Neural progenitor cell (in vitro differentiated cells): ENCODE measurements around the gene GDF2. TPM values are rescaled to one million over a fixed set of nuclear protein-coding genes. Genes with fewer than 3 reads are reported as not detected.

Source experiments
- DNase-seq: peaks from one replicate; pipeline ENCODE4 v3.0.0-alpha.2; 2016; ENCODE audit warnings: low spot score
- H2AFZ ChIP-seq: fragments of 200-600 bp; sonication (generic); replicated peaks from 2 replicates; pipeline ENCODE4 v1.6.1; 2016; ENCODE audit warnings: antibody characterized with exemption
- H3F3A ChIP-seq: fragments of 200-600 bp; sonication (generic); 2 replicates; pipeline ENCODE4 v1.6.1; 2016; ENCODE audit warnings: antibody characterized with exemption, low read depth
- H3K27ac ChIP-seq: fragments of 200-600 bp; sonication (generic); 2 replicates; pipeline ENCODE4 v1.5.1; 2016; ENCODE audit warnings: mild to moderate bottlenecking
- H3K27me3 ChIP-seq: fragments of 200-600 bp; sonication (generic); 2 replicates; pipeline ENCODE4 v1.6.1; 2016; ENCODE audit warnings: mild to moderate bottlenecking, moderate library complexity
- H3K36me3 ChIP-seq: fragments of 200-600 bp; sonication (generic); 2 replicates; pipeline ENCODE4 v1.5.1; 2016
- H3K4me1 ChIP-seq: fragments of 200-600 bp; sonication (generic); 2 replicates; pipeline ENCODE4 v1.6.1; 2016; ENCODE audit warnings: mixed run types
- H3K4me2 ChIP-seq: fragments of 200-600 bp; sonication (generic); 2 replicates; pipeline ENCODE4 v1.6.1; 2016
- H3K4me3 ChIP-seq: fragments of 200-600 bp; sonication (generic); 2 replicates; pipeline ENCODE4 v1.5.1; 2016
- H3K79me2 ChIP-seq: fragments of 200-600 bp; sonication (generic); 2 replicates; pipeline ENCODE4 v1.6.1; 2016; ENCODE audit warnings: low read depth
- H3K9ac ChIP-seq: fragments of 200-600 bp; sonication (generic); 2 replicates; pipeline ENCODE4 v1.6.1; 2016
- H3K9me3 ChIP-seq: fragments of 200-600 bp; sonication (generic); 2 replicates; pipeline ENCODE4 v1.5.1; 2016; ENCODE audit warnings: low read depth
- H4K20me1 ChIP-seq: fragments of 200-600 bp; sonication (generic); 2 replicates; pipeline ENCODE4 v1.6.1; 2016; ENCODE audit warnings: low read depth
- H3K27ac Mint-ChIP-seq: 3 replicates; pipeline ENCODE4 v1.8.0; 2021; ENCODE audit warnings: mixed read lengths
- H3K27me3 Mint-ChIP-seq: 2 replicates; pipeline ENCODE4 v1.8.0; 2022; ENCODE audit warnings: low read depth, mild to moderate bottlenecking, inconsistent platforms, moderate library complexity, mixed read lengths; ENCODE audit not compliant: insufficient read depth
- H3K36me3 Mint-ChIP-seq: 3 replicates; pipeline ENCODE4 v1.8.0; 2021; ENCODE audit warnings: mixed read lengths
- H3K4me1 Mint-ChIP-seq: 3 replicates; pipeline ENCODE4 v1.8.0; 2021; ENCODE audit warnings: mixed read lengths
- H3K4me3 Mint-ChIP-seq: 3 replicates; pipeline ENCODE4 v1.8.0; 2021; ENCODE audit warnings: mild to moderate bottlenecking, moderate library complexity, mixed read lengths
- H3K9me3 Mint-ChIP-seq: 3 replicates; pipeline ENCODE4 v1.8.0; 2020; ENCODE audit warnings: mixed read lengths
- EZH2 ChIP-seq: fragments of 200-600 bp; sonication (generic); IDR thresholded peaks from 2 replicates; pipeline ENCODE4 v1.6.1; 2017; ENCODE audit warnings: antibody characterized with exemption, mild to moderate bottlenecking, moderate library complexity
- EZH2phosphoT487 ChIP-seq: fragments of 200-600 bp; sonication (generic); IDR thresholded peaks from 2 replicates; pipeline ENCODE4 v1.6.1; 2017; ENCODE audit warnings: antibody characterized with exemption
- total RNA-seq: library from RNA; depleted of rRNA; stranded (reverse); fragments of >200 nt; gene quantifications from 2 replicates; pipeline ENCODE4 v1.2.3, GENCODE V29; 2015; ENCODE audit warnings: low replicate concordance
- TF ChIP-seq, protein P1 (sequence below): fragments of 200-600 bp; sonication (generic); IDR thresholded peaks from 2 replicates; pipeline ENCODE4 v1.5.1; 2017; ENCODE audit warnings: antibody characterized with exemption, mild to moderate bottlenecking

The GDF2 gene
- total RNA-seq, 1 donor from 2014 or later: not detected

DNA sequence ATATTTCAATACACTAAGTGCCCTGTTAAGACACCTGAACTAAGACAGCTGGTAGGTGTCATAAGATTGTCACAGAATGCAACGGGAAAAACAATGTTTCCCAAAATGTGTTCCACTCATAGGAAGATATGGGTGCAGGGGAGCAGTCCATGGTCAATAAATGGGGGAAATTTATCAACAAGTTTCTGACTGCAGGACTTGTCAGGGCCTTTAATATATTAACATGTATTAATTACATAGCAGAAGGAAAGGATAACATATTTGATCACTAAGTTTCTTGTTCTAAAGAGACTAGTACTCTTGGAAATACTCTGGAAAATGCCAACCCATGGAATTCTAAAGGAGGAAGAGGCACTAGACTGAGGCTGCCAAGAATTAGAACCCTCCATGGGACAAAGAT is 32.6 kb downstream of the GDF2 start:
- TF ChIP-seq, protein P1, sequence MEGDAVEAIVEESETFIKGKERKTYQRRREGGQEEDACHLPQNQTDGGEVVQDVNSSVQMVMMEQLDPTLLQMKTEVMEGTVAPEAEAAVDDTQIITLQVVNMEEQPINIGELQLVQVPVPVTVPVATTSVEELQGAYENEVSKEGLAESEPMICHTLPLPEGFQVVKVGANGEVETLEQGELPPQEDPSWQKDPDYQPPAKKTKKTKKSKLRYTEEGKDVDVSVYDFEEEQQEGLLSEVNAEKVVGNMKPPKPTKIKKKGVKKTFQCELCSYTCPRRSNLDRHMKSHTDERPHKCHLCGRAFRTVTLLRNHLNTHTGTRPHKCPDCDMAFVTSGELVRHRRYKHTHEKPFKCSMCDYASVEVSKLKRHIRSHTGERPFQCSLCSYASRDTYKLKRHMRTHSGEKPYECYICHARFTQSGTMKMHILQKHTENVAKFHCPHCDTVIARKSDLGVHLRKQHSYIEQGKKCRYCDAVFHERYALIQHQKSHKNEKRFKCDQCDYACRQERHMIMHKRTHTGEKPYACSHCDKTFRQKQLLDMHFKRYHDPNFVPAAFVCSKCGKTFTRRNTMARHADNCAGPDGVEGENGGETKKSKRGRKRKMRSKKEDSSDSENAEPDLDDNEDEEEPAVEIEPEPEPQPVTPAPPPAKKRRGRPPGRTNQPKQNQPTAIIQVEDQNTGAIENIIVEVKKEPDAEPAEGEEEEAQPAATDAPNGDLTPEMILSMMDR: no peak
- TF ChIP-seq EZH2: no peak
- no peak for TF ChIP-seq EZH2phosphoT487
- DNase-seq: no peak
- Mint-ChIP-seq H3K9me3 (no peaks in the 10 kb centered on the region), H3K4me3 (no peak overlapping the region), H3K4me1 (no peaks in the 10 kb centered on the region), H3K27ac (no peak overlapping the region), H3K27me3 (peaks cover 3% of the 10 kb centered on the region), H3K36me3 (no peaks in the 10 kb centered on the region)
- H3F3A ChIP-seq: no peaks in the 10 kb centered on the region
- H3K4me2 ChIP-seq: no peak overlapping the region
- no peaks in the 10 kb centered on the region for H3K79me2 ChIP-seq
- H3K27me3 ChIP-seq: no peaks in the 10 kb centered on the region
- no peak overlapping the region for H3K9ac ChIP-seq
- H2AFZ ChIP-seq: no peak overlapping the region
- H4K20me1 ChIP-seq: no peaks in the 10 kb centered on the region
- no peak overlapping the region for H3K4me3 ChIP-seq
- no peaks in the 10 kb centered on the region for H3K9me3 ChIP-seq
- H3K36me3 ChIP-seq: no peaks in the 10 kb centered on the region
- no peak overlapping the region for H3K27ac ChIP-seq
- no peaks in the 10 kb centered on the region for H3K4me1 ChIP-seq

DNA sequence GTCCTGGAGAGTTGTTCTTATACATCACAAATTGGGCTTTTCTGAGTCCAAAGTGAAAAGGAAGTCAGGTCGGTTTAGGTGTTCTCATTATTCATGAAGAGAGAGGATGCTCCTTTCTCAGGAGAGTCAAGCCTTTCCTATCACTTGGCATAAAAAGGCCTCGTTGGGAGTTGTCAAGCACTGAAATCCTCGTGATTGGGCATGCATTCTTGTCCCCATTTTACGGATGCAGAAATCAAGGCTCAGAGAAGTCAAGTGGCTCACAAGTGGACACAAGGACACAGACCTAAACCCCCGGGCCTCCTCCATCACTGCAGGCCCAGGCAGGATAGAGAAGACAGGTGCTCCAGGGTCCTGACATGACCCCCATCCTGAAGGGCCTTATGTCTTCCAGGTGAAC is 34.5 kb downstream of the GDF2 start:
- no peak for DNase-seq
- no peak overlapping the region for H3K27ac Mint-ChIP-seq
- Histone ChIP-seq H3K27ac (no peak overlapping the region), H4K20me1 (no peaks in the 10 kb centered on the region), H3K36me3 (no peaks in the 10 kb centered on the region), H3K9ac (no peak overlapping the region), H3K9me3 (no peaks in the 10 kb centered on the region), H3F3A (no peaks in the 10 kb centered on the region), H3K4me2 (no peak overlapping the region), H3K79me2 (no peaks in the 10 kb centered on the region), H3K4me1 (no peaks in the 10 kb centered on the region), H2AFZ (no peak overlapping the region), H3K4me3 (no peak overlapping the region), H3K27me3 (no peaks in the 10 kb centered on the region)
- TF ChIP-seq, protein P1: no peak
- no peak for TF ChIP-seq EZH2
- TF ChIP-seq EZH2phosphoT487: no peak
- H3K27me3 Mint-ChIP-seq: peaks cover 3% of the 10 kb centered on the region
- H3K36me3 Mint-ChIP-seq: no peaks in the 10 kb centered on the region
- H3K9me3 Mint-ChIP-seq: no peaks in the 10 kb centered on the region
- H3K4me3 Mint-ChIP-seq: no peak overlapping the region
- no peaks in the 10 kb centered on the region for H3K4me1 Mint-ChIP-seq

DNA sequence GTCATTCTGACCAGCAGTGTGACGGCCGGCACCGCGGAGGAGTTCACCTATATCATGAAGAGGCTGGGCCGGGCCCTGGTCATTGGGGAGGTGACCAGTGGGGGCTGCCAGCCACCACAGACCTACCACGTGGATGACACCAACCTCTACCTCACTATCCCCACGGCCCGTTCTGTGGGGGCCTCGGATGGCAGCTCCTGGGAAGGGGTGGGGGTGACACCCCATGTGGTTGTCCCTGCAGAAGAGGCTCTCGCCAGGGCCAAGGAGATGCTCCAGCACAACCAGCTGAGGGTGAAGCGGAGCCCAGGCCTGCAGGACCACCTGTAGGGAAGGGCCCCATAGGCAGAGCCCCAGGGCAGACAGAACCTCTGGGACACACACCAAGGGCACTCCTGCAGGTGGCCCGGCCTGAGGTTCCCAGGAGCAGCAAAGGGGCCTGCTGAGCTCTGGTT is 34.9 kb downstream of the GDF2 start:
- TF ChIP-seq, protein P1: no peak
- TF ChIP-seq EZH2phosphoT487: no peak
- no peak for TF ChIP-seq EZH2

More for the DNA sequence above, 34.9 kb downstream of the GDF2 start:
- no peak overlapping the region for H3K27ac Mint-ChIP-seq
- no peaks in the 10 kb centered on the region for H3K27me3 ChIP-seq
- no peaks in the 10 kb centered on the region for H3K9me3 ChIP-seq
- H3F3A ChIP-seq: no peaks in the 10 kb centered on the region
- H2AFZ ChIP-seq: no peak overlapping the region
- no peaks in the 10 kb centered on the region for H3K4me1 ChIP-seq
- H3K36me3 Mint-ChIP-seq: no peaks in the 10 kb centered on the region
- no peaks in the 10 kb centered on the region for H3K9me3 Mint-ChIP-seq
- peaks cover 3% of the 10 kb centered on the region for H3K27me3 Mint-ChIP-seq
- DNase-seq: no peak
- H3K27ac ChIP-seq: no peak overlapping the region
- H3K4me2 ChIP-seq: no peak overlapping the region
- no peak overlapping the region for H3K9ac ChIP-seq
- H3K4me3 Mint-ChIP-seq: no peak overlapping the region
- no peak overlapping the region for H3K4me3 ChIP-seq
- H4K20me1 ChIP-seq: no peaks in the 10 kb centered on the region
- H3K36me3 ChIP-seq: no peaks in the 10 kb centered on the region
- no peaks in the 10 kb centered on the region for H3K4me1 Mint-ChIP-seq
- no peaks in the 10 kb centered on the region for H3K79me2 ChIP-seq
